GM10847 (cell line): ENCODE results near the gene SLC16A10.

ENCODE experiments used
- POLR2A ChIP-seq: IDR thresholded peaks from 2 replicates; pipeline ENCODE4 v1.6.1; 2011; ENCODE audit not compliant: insufficient read length; ENCODE audit errors: extremely low read depth

Gene SLC16A10

GRCh38 chr6:111221804-111222203, 134.5 kb downstream of the SLC16A10 start:
- no peak for TF ChIP-seq POLR2A

- no peak for TF ChIP-seq POLR2A
These were observed 135.0 kb downstream of the SLC16A10 start for GRCh38 chr6:111222341-111222740.

- no peak for TF ChIP-seq POLR2A
These were observed 140.8 kb downstream of the SLC16A10 start for GRCh38 chr6:111228094-111228493.

DNA sequence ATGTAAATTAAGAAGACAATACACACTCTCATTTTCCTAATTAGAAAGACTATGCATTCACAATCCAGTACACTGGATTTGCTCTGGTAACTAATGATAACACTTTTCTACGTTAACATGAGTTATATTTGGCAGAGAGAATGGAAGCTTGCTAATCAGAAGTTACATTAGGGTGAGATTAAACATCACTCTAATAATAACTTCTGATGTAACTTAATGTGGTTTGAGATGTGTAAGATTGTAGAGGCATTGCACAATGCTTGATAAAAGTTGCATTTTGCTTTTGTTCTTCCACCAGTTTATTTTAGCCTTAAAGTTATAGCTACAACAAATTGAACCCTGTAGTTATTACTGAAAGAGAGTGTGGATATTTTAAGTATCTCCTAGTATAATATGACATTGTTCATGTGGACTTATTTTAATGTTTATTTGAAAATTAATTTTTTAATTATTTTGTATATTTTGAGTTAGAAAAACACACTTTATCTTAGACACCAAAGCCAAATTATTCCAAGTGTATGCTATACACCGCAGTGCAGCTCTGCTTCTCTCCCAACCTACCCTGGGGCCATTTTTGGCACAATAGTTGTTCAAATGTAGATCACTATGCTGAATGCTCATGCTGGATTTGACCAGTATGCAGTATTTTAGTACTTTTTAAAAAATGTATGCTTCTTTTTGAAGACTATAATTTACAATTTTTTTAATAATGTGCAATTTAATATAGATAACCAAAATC, 143.2 kb downstream of the SLC16A10 start:
- no peak for TF ChIP-seq POLR2A

DNA sequence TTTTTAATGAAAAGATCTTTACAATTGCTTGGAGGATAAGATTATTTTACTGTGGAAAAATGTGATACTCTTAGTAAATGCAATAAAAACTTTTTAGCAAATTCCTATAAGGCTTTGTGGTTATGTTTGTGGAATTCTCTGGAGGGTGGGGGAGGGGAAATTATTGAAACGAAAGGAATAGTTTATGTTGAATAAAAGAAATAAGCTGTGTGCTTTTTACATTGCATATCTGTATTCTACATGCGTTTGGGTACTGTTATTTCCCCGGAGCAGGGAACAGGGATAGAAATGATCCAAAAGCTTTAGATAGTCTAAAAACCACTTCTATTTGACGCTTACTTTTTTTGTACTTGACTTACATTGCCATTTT, 143.8 kb downstream of the SLC16A10 start:
- TF ChIP-seq POLR2A = no peak

DNA sequence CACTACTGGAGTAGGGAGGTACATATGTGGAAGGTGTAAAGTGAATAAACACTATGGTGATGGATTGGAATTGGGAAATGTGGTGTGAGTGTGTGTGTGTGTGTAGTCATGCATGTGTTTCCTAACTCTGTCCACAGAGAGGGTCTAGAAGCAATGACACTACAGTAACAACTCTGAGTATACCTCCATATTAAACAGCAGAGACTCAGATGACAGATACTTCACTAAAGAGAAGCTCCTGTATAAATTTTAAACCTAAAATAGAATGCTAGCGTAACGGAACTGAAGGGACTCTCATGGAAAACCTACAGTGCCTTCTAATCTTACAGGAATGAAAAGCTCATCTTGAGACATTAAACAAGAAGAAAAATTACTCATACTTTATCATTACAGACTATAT, 150.5 kb downstream of the SLC16A10 start:
- TF ChIP-seq POLR2A = no peak

DNA sequence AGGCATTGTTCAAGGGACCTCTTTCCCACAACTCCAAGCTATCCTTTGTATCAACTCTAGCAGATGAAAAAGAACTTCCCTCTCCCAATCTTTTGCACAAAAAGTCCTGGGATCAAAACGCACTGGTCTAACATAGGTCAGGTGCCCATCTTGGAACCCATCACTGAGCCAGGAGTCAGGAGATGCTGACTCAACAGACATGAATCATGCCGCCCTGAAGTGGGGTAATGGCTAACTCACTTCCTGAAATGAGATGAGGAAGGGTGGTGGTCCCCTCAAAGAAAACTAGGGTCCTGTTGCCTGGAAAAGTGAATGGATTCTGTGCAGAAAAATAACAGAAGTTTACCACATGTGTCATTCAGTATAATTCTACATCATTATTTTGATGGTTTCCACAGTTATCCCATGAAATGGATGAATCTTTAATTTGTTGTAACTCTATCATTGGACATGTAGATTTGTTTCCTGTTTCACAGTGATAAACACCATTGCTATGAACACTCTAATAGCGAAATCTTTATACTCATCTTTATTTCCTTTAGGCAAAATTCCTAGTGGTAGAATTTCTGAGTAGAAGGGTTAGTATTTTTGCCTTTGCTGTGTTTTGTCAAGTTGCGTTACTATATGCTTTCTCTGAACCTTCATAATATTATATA, 151.3 kb downstream of the SLC16A10 start:
- no peak for TF ChIP-seq POLR2A

GRCh38 chr6:111239461-111239860, 152.2 kb downstream of the SLC16A10 start:
- TF ChIP-seq POLR2A = no peak

DNA sequence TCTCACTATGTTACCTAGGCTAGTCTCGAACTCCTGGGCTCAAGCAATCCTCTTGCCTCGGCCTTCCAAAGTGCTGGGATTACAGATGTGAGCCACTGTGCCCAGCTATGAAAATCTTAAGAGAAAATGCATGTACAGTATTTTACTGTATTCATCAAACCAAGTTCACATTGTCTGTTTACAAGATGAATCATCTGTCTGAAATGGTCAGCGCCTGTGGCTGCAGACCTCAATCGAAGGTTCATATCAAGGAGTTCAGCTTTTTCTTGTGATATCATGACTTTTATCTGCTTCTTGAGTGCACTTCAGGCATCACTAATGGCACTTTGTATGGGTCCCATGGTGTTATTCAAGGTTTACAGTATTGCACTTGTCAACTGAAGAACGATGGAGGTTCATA, 155.1 kb downstream of the SLC16A10 start:
- TF ChIP-seq POLR2A = no peak

GRCh38 chr6:111243095-111243494, 155.8 kb downstream of the SLC16A10 start:
- TF ChIP-seq POLR2A = no peak

- no peak for TF ChIP-seq POLR2A
These were observed 161.5 kb downstream of the SLC16A10 start for GRCh38 chr6:111248789-111249188.

GRCh38 chr6:111250791-111251354, 163.6 kb downstream of the SLC16A10 start:
- no peak for TF ChIP-seq POLR2A

DNA sequence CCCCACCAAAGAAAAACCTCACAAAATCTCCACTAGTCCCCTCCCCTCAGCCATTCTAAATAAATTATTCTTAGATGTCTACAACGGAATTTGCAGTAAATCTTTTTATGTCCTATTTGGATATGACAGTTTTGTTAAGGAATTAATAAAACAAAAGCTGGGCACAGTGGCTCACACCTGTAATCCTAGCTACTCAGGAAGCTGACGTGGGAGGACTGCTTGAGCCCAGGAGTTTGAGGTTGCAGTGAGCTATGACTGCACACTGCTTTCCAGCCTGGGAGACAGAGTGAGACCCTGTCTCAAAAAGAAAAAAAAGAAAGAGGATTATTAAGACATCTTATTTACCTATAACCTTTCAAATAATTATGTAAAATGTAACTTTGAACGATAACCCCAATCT, 165.4 kb downstream of the SLC16A10 start:
- TF ChIP-seq POLR2A = no peak

- TF ChIP-seq POLR2A = no peak
These were observed 166.9 kb downstream of the SLC16A10 start for GRCh38 chr6:111254004-111254778.

DNA sequence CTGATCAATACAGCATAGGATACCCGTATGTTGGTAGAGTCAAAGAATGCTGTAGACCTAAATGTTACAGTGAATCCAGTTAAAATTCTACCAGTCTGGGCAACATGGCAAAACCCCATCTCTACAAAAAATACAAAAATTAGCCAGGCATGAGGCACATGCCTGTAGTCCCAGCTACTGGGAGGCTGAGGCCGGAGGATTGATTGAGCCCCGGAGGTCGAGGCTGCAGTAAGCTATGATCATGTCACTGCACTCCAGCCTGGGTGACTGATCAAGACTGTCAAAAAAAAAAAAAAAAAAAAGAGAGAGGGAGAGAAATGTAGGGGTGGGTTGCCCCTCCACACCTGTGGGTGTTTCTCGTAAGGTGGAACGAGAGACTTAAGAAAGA, 167.5 kb downstream of the SLC16A10 start:
- no peak for TF ChIP-seq POLR2A

- TF ChIP-seq POLR2A = no peak
These were observed 169.3 kb downstream of the SLC16A10 start for GRCh38 chr6:111256646-111257045.

DNA sequence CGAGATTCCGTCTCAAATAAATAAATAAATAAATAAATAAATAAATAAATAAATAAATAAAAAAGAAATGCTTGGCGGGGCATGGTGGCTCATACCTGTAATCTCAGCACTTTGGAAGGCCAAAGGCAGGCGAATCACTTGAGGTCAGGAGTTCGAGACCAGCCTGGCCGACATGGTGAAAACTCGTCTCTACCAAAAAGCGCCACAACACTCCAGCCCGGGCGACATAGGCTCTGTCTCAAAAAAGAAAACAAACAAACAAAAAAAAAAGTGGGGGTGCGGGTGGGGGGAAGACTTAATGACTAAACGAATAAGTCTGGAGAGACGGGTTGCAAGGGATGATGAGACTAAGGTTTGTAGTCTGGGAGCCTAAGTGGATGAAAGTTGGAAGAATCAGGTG, 170.7 kb downstream of the SLC16A10 start:
- TF ChIP-seq POLR2A = no peak
